ENCODE results near the gene SHD.
A peak's percentile ranks its signal among the peaks of the same experiment; 100 is the strongest.

SHD gene

GRCh38 chr19:4303819-4304537, 24.9 kb downstream of the SHD start:
- TF ChIP-seq CTCF (IDR thresholded peaks at IDR 0.05; ENCODE audit: insufficient read depth, low read length, missing control alignments) = no peak
- H3K4me3 ChIP-seq (ENCODE audit: low read depth, low read length) = peak overlapping the region; percentile 33
- ChIA-PET CTCF (interaction anchor here (0.6 to 1.2 kb wide), 2 partner anchors 33 to 49 kb away, joined by 3 read pairs; no protein-coding TSS in a partner anchor), POLR2A (no interaction called here)
- no peak for DNase-seq (ENCODE audit: low read depth, low spot score)

- POLR2A ChIA-PET = no interaction called here
Observed at GRCh38 chr19:4304538-4305256, 25.6 kb downstream of the SHD start, which contains the start of gene FSD1. Gene FSD1, plus strand, starts transcription at chr19:4304598. Its CDS starts 149 bp downstream, at chr19:4304747.

GRCh38 chr19:4305257-4305612, 26.2 kb downstream of the SHD start:
- CTCF ChIA-PET = interaction anchor here (1.0 to 1.2 kb wide), 2 partner anchors 220 to 332 kb away, joined by 3 read pairs; no protein-coding TSS in a partner anchor
- peak overlapping the region; percentile 56 for H3K4me3 ChIP-seq (ENCODE audit: low read depth, low read length)
- POLR2A ChIA-PET = interaction anchor here (0.6 kb wide), 1 partner anchor 33 kb away, joined by 3 read pairs; no protein-coding TSS in a partner anchor
- DNase-seq (ENCODE audit: low read depth, low spot score) = no peak
- no peak for TF ChIP-seq CTCF (IDR thresholded peaks at IDR 0.05; ENCODE audit: insufficient read depth, low read length, missing control alignments)

More at GRCh38 chr19:4304538-4305256, 25.6 kb downstream of the SHD start, which contains the start of gene FSD1:
- no peak for DNase-seq (ENCODE audit: low read depth, low spot score)
- H3K4me3 ChIP-seq (ENCODE audit: low read depth, low read length) = peak within 1 kb of the TSS; percentile 56
- CTCF ChIA-PET = interaction anchor here (0.6 to 1.2 kb wide), 2 partner anchors 34 to 48 kb away, joined by 3 read pairs; no protein-coding TSS in a partner anchor
- no peak for TF ChIP-seq CTCF (IDR thresholded peaks at IDR 0.05; ENCODE audit: insufficient read depth, low read length, missing control alignments)

GRCh38 chr19:4305659-4306058, 26.6 kb downstream of the SHD start:
- DNase-seq (ENCODE audit: low read depth, low spot score) = no peak
- POLR2A ChIA-PET = interaction anchor here (0.6 kb wide), 1 partner anchor 33 kb away, joined by 3 read pairs; no protein-coding TSS in a partner anchor
- TF ChIP-seq CTCF (IDR thresholded peaks at IDR 0.05; ENCODE audit: insufficient read depth, low read length, missing control alignments) = no peak
- CTCF ChIA-PET = interaction anchor here (1.0 to 1.2 kb wide), 2 partner anchors 219 to 332 kb away, joined by 3 read pairs; no protein-coding TSS in a partner anchor
- no peak overlapping the region for H3K4me3 ChIP-seq (ENCODE audit: low read depth, low read length)

- H3K4me3 ChIP-seq (ENCODE audit: low read depth, low read length) = no peak overlapping the region
- ChIA-PET CTCF (no interaction called here), POLR2A (no interaction called here)
- no peak for DNase-seq (ENCODE audit: low read depth, low spot score)
- no peak for TF ChIP-seq CTCF (IDR thresholded peaks at IDR 0.05; ENCODE audit: insufficient read depth, low read length, missing control alignments)
Observed at GRCh38 chr19:4310247-4311121, 31.4 kb downstream of the SHD start.

Data from AG04449 (cell line).